ENCODE measurements around the gene ANKRD33B. TPM values are rescaled to one million over a fixed set of nuclear protein-coding genes. Genes with fewer than 3 reads are reported as not detected.
A peak's percentile ranks its signal among the peaks of the same experiment; 100 is the strongest.

ANKRD33B gene
- total and polyA plus RNA-seq, 2 donors: 4.5 to 6.8 TPM

DNA sequence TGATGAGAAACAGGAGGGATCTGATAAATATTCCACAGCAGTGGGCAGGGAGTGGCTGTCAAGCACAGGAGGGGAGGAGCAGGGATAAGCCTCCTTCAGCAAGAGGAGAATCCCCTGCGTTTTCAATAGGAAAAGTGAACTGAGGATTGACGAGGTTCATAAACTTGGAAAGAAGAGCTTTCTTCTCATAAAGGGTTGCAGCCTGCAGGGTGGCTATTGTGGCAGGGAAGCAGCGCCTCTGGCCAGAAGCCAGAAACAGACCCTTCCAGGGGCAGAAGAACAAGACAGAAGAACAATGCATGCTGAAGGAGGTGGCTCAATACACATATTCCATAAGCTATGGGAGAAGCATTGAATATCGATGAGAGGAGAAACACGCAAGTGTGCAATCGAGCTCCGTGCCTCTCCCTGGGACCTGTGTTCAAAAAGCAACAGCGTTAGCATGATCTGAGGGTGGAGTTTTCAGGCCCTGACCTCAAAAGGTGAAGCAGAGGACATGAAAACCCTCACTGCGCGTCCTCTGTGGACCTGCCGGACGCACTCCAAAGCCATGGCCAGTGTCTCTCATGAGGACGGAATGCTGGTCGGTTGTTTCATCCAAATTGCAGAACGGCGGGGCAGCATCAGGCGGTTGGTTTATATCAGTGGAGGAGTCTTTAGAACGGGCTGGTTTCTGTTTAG lies 67.6 kb downstream of the ANKRD33B start:
- peaks cover 0 to 34% of the 10 kb centered on the region in 2 donors for H3K4me1 ChIP-seq (ENCODE audit: control insufficient read depth in 2 of 2, insufficient read depth in 2 of 2, low read length in 2 of 2)
- no peaks in the 10 kb centered on the region for H3K36me3 ChIP-seq (ENCODE audit: control insufficient read depth in 2 of 2, insufficient read depth in 2 of 2, low read length in 1 of 2)
- DNase-seq (ENCODE audit: low read depth in 6 of 9, low spot score in 9 of 9): no peak
- H3K4me3 ChIP-seq (ENCODE audit: low read length in 2 of 2): no peak overlapping the region
- H3K27ac ChIP-seq (ENCODE audit: low read depth in 1 of 2, low read length in 1 of 2): peak overlapping the region in 1 of 2 donors; percentile 64
- H3K9me3 ChIP-seq (ENCODE audit: control insufficient read depth in 2 of 2, insufficient read depth in 1 of 2, low read length in 1 of 2): no peaks in the 10 kb centered on the region
- H3K27me3 ChIP-seq (ENCODE audit: control insufficient read depth in 2 of 2, insufficient read depth in 1 of 2, low read length in 1 of 2): peaks cover 0 to 2% of the 10 kb centered on the region in 2 donors
- 97% methylated on average over 18 of the region's 18 CpGs for WGBS

DNA sequence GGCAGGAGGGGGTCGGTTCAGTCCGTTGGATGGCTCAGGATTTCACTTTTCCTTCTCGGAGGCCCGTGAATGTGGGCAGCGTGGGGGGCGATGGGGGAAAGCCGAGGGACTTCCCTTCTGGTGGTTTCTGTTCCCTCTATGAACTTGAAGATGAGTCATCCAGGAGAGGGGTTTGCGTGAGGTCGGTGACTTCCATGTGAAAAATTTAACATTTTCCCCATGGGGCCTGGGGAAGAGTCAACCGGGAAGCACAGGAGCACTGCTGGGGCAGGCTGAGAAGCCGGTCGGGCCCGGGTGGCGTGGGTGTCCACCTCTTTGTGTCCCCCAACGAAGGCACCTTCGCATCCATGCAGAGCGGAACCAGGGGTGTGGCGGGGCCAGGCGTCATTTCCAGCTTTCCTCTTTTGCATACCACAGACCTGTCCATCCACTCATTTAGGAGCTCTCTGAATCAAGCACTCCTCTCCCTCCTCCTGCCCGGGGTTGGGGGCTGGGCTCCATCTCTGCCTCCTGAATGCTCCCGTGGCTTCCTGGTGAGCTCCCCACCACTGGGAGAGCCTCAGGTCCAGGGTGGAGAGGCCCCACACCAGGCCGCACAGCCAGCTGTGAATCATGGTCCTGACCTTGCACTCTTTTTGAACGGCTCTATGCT lies 68.4 kb downstream of the ANKRD33B start:
- Histone ChIP-seq H3K27me3 (ENCODE audit: control insufficient read depth in 2 of 2, insufficient read depth in 1 of 2, low read length in 1 of 2) (peaks cover 0 to 2% of the 10 kb centered on the region in 2 donors), H3K36me3 (ENCODE audit: control insufficient read depth in 2 of 2, insufficient read depth in 2 of 2, low read length in 1 of 2) (no peaks in the 10 kb centered on the region), H3K4me1 (ENCODE audit: control insufficient read depth in 2 of 2, insufficient read depth in 2 of 2, low read length in 2 of 2) (peaks cover 0 to 33% of the 10 kb centered on the region in 2 donors), H3K9me3 (ENCODE audit: control insufficient read depth in 2 of 2, insufficient read depth in 1 of 2, low read length in 1 of 2) (no peaks in the 10 kb centered on the region), H3K4me3 (ENCODE audit: low read length in 2 of 2) (no peak overlapping the region), H3K27ac (ENCODE audit: low read depth in 1 of 2, low read length in 1 of 2) (peak overlapping the region; percentile 42 to 64)
- WGBS: 69% methylated on average over 23 of the region's 23 CpGs
- peak in 1 of 9 donors; percentile 27 for DNase-seq (ENCODE audit: low read depth in 6 of 9, low spot score in 9 of 9)

DNA sequence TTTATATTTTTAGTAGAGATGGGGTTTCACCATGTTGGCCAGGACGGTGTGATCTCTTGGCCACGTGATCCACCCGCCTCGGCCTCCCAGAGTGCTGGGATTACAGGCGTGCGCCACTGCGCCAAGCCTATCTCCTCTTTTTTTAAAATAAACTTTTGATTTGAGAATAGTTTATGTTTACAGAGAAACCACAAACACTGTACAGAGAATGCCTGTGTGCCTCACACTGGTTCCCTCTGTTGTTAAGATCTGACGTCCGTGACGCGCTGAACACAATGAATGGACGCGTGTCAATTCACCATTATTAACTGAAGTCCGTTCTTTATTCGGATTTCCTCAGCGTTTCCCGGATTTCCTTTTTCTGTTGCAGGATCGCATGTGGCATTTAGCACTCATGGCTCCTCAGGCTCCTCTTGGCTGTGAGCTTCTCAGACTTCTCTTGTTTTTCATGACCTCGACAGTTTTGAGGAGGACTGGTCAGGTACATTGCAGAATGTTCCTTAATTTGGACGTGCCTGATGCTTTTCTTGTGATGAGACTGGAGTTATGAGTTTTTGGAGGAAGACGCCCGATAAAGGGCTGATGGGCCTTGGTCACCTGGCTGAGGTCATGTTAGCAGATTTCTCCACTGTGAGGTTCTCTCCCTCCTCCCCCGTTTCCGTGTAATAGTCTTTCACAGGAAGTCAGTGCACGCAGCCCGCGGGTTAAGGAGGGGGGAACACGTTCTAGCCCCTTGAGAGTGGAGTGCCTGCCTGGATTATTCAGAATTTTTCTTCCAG lies 69.6 kb downstream of the ANKRD33B start:
- no peaks in the 10 kb centered on the region for H3K36me3 ChIP-seq (ENCODE audit: control insufficient read depth in 2 of 2, insufficient read depth in 2 of 2, low read length in 1 of 2)
- H3K4me1 ChIP-seq (ENCODE audit: control insufficient read depth in 2 of 2, insufficient read depth in 2 of 2, low read length in 2 of 2): peaks cover 0 to 29% of the 10 kb centered on the region in 2 donors
- H3K27me3 ChIP-seq (ENCODE audit: control insufficient read depth in 2 of 2, insufficient read depth in 1 of 2, low read length in 1 of 2): peaks cover 0 to 2% of the 10 kb centered on the region in 2 donors
- peak in 3 of 9 donors; percentile 22 to 32 (median 27) for DNase-seq (ENCODE audit: low read depth in 6 of 9, low spot score in 9 of 9)
- 57% methylated on average over 28 of the region's 28 CpGs for WGBS
- H3K9me3 ChIP-seq (ENCODE audit: control insufficient read depth in 2 of 2, insufficient read depth in 1 of 2, low read length in 1 of 2): no peaks in the 10 kb centered on the region
- no peak overlapping the region for H3K4me3 ChIP-seq (ENCODE audit: low read length in 2 of 2)
- no peak overlapping the region for H3K27ac ChIP-seq (ENCODE audit: low read depth in 1 of 2, low read length in 1 of 2)

DNA sequence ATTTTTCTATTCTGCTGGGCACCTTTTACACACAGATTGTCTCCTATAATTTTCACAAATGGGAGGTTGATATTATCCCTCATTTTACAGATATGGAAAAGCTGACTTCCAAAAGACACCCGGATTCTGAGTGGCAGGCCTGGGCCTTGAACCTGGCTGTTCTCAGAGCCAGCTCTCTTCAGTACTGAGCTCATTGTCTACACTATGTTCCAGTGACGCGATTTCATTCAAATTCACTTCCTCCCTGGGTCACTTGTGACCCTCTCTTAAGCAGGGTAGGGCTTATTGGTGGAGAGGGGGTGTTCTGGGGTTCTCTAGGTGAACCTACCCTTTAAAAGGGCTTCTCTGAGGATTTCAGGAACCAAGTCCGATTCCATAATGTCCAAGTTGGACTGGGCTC lies 70.2 kb downstream of the ANKRD33B start:
- H3K4me1 ChIP-seq (ENCODE audit: control insufficient read depth in 2 of 2, insufficient read depth in 2 of 2, low read length in 2 of 2): peaks cover 0 to 29% of the 10 kb centered on the region in 2 donors
- H3K36me3 ChIP-seq (ENCODE audit: control insufficient read depth in 2 of 2, insufficient read depth in 2 of 2, low read length in 1 of 2): no peaks in the 10 kb centered on the region
- peaks cover 0 to 2% of the 10 kb centered on the region in 2 donors for H3K27me3 ChIP-seq (ENCODE audit: control insufficient read depth in 2 of 2, insufficient read depth in 1 of 2, low read length in 1 of 2)
- no peak overlapping the region for H3K27ac ChIP-seq (ENCODE audit: low read depth in 1 of 2, low read length in 1 of 2)
- DNase-seq (ENCODE audit: low read depth in 6 of 9, low spot score in 9 of 9): no peak
- WGBS: 87% methylated on average over 4 of the region's 4 CpGs
- H3K9me3 ChIP-seq (ENCODE audit: control insufficient read depth in 2 of 2, insufficient read depth in 1 of 2, low read length in 1 of 2): peaks cover 0 to 3% of the 10 kb centered on the region in 2 donors
- H3K4me3 ChIP-seq (ENCODE audit: low read length in 2 of 2): no peak overlapping the region

DNA sequence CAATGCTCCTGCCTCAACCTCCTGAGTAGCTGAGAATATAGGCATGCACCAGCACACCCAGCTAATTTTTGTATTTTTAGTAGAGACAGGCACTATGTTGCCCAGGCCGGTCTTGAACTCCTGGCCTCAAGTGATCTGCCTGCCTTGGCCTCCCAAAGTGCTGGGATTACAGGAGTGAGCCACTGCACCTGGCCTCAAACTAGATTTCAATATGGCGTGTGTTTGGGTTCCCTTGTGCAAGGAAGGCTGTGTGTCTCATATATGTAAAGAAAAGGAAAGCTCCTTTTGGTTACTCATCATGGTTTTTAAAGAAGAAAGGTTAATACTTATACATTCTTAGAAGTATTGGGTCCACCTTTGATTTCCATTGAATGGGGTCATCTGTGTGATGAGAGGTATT lies 70.7 kb downstream of the ANKRD33B start:
- no peak overlapping the region for H3K4me3 ChIP-seq (ENCODE audit: low read length in 2 of 2)
- peaks cover 0 to 29% of the 10 kb centered on the region in 2 donors for H3K4me1 ChIP-seq (ENCODE audit: control insufficient read depth in 2 of 2, insufficient read depth in 2 of 2, low read length in 2 of 2)
- peaks cover 0 to 2% of the 10 kb centered on the region in 2 donors for H3K27me3 ChIP-seq (ENCODE audit: control insufficient read depth in 2 of 2, insufficient read depth in 1 of 2, low read length in 1 of 2)
- no peaks in the 10 kb centered on the region for H3K36me3 ChIP-seq (ENCODE audit: control insufficient read depth in 2 of 2, insufficient read depth in 2 of 2, low read length in 1 of 2)
- no peak for DNase-seq (ENCODE audit: low read depth in 6 of 9, low spot score in 9 of 9)
- 98% methylated on average over 2 of the region's 2 CpGs for whole genome bisulfite sequencing
- peak overlapping the region in 1 of 2 donors; percentile 31 for H3K27ac ChIP-seq (ENCODE audit: low read depth in 1 of 2, low read length in 1 of 2)
- H3K9me3 ChIP-seq (ENCODE audit: control insufficient read depth in 2 of 2, insufficient read depth in 1 of 2, low read length in 1 of 2): peaks cover 0 to 3% of the 10 kb centered on the region in 2 donors

DNA sequence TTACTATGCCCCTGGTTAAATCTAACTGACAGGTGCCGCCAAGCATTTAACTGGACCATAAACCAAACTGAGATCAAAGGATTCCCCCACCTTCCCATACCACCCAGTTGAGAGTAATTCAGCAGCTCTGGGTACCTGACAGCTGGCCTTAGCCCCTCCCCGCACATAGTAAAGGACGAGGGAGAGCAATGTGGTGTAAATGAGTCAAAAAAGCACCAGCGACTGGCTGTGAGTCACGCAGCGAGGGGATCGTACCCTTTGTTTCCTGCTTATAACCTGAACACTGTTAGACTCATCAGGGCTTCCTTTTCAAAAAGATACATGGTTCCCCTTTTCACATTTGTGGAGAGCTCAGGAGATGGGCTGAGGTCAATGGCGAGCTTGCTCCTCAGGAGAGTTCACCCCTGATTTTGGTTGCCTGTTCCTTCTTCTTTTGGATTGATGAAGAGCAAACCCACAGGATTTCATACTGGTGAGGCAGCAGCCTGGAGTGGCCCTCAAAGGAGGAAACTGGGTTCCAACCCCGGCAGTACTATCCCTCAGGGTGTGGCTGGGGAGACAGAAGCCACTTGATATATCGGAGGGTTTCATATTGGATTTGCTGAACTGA lies 71.5 kb downstream of the ANKRD33B start:
- Histone ChIP-seq H3K27ac (ENCODE audit: low read depth in 1 of 2, low read length in 1 of 2) (peak overlapping the region; percentile 43 to 66), H3K9me3 (ENCODE audit: control insufficient read depth in 2 of 2, insufficient read depth in 1 of 2, low read length in 1 of 2) (peaks cover 0 to 3% of the 10 kb centered on the region in 2 donors), H3K36me3 (ENCODE audit: control insufficient read depth in 2 of 2, insufficient read depth in 2 of 2, low read length in 1 of 2) (no peaks in the 10 kb centered on the region), H3K4me3 (ENCODE audit: low read length in 2 of 2) (no peak overlapping the region), H3K4me1 (ENCODE audit: control insufficient read depth in 2 of 2, insufficient read depth in 2 of 2, low read length in 2 of 2) (peaks cover 0 to 29% of the 10 kb centered on the region in 2 donors), H3K27me3 (ENCODE audit: control insufficient read depth in 2 of 2, insufficient read depth in 1 of 2, low read length in 1 of 2) (peaks cover 0 to 2% of the 10 kb centered on the region in 2 donors)
- DNase-seq (ENCODE audit: low read depth in 6 of 9, low spot score in 9 of 9): peak in 1 of 9 donors; percentile 43
- 27% methylated on average over 10 of the region's 10 CpGs for WGBS

DNA sequence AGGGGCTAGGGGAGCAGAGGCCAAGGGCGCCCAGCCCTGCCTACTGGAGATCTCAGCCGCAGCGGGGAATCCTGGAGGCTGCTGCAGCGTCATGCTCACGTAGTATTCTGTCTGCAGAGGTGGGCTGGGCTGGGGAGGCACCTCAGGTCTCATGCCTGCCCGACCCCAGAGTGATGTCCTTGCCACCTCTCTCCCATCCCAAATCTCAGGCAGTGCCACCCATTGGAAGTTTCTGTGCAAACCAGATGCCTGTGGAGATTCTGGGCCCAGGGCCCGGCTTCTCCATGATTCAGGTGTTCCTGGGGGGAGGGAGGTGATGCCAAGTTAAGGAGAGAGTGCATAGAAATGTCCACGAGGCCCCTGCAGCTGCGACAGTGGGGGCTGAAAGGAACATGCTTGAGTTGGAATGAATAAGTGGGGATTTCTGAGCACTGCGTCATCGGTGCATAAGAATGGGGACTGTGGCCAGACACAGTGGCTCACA lies 72.0 kb downstream of the ANKRD33B start:
- Histone ChIP-seq H3K4me3 (ENCODE audit: low read length in 2 of 2) (no peak overlapping the region), H3K27ac (ENCODE audit: low read depth in 1 of 2, low read length in 1 of 2) (peak overlapping the region; percentile 43 to 66), H3K27me3 (ENCODE audit: control insufficient read depth in 2 of 2, insufficient read depth in 1 of 2, low read length in 1 of 2) (peaks cover 0 to 2% of the 10 kb centered on the region in 2 donors), H3K36me3 (ENCODE audit: control insufficient read depth in 2 of 2, insufficient read depth in 2 of 2, low read length in 1 of 2) (no peaks in the 10 kb centered on the region), H3K9me3 (ENCODE audit: control insufficient read depth in 2 of 2, insufficient read depth in 1 of 2, low read length in 1 of 2) (peaks cover 0 to 3% of the 10 kb centered on the region in 2 donors), H3K4me1 (ENCODE audit: control insufficient read depth in 2 of 2, insufficient read depth in 2 of 2, low read length in 2 of 2) (peaks cover 0 to 27% of the 10 kb centered on the region in 2 donors)
- no peak for DNase-seq (ENCODE audit: low read depth in 6 of 9, low spot score in 9 of 9)
- 76% methylated on average over 11 of the region's 11 CpGs for WGBS

DNA sequence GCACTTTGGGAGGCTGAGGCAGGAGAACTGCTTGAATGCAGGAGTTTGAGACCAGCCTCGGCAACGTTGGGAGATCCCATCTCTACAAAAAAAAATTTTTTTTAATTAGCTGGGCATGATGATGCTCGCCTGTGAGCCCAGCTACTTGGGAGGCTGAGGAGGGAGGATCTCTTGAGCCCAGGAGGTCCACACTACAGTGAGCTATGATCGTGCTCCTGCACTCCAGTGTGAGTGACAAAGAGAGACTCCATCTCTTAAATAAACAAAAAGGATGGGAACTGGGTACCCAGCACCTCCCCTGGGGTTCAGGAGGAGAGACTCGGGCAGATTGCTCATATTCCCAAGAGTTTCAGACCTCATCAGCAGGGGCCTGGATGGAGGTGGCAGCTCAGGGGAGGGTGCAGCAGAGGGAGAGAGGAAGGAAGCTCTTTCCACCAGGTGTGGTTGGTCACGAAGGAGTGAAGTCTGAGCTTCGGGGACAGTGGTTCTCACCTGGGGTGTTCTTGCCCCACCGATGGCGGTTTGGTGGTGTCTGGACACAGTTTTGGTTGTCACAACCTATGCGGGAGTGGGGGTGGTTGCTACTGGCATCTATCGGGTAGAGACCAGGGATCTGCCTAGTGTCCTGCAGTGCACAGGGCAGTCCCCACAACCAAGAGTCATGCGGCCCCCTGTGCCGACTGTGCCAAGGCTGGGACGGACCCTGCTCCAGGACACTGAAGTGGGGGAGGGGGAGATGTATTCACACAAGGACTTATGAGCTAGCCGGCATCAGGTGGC lies 72.7 kb downstream of the ANKRD33B start:
- Histone ChIP-seq H3K27me3 (ENCODE audit: control insufficient read depth in 2 of 2, insufficient read depth in 1 of 2, low read length in 1 of 2) (peaks cover 0 to 2% of the 10 kb centered on the region in 2 donors), H3K27ac (ENCODE audit: low read depth in 1 of 2, low read length in 1 of 2) (peak overlapping the region in 1 of 2 donors; percentile 35), H3K4me1 (ENCODE audit: control insufficient read depth in 2 of 2, insufficient read depth in 2 of 2, low read length in 2 of 2) (peaks cover 0 to 23% of the 10 kb centered on the region in 2 donors), H3K36me3 (ENCODE audit: control insufficient read depth in 2 of 2, insufficient read depth in 2 of 2, low read length in 1 of 2) (no peaks in the 10 kb centered on the region), H3K4me3 (ENCODE audit: low read length in 2 of 2) (no peak overlapping the region), H3K9me3 (ENCODE audit: control insufficient read depth in 2 of 2, insufficient read depth in 1 of 2, low read length in 1 of 2) (peaks cover 0 to 3% of the 10 kb centered on the region in 2 donors)
- 94% methylated on average over 15 of the region's 15 CpGs for WGBS
- DNase-seq (ENCODE audit: low read depth in 6 of 9, low spot score in 9 of 9): no peak
